Left colon (tissue), 2 donors: ENCODE data around the gene GRPEL2. TPM values are rescaled to one million over a fixed set of nuclear protein-coding genes. Genes with fewer than 3 reads are reported as not detected.
"Not testable (repeated sequence)": the region's sequence is repeated elsewhere in the genome, so short reads cannot be mapped to it uniquely, and the experiment has no call there.

Experiments
- ATAC-seq: fragments of 200-7000 bp; cut with Tn5 transposase; one replicate; pipeline ENCODE4 v1.9.1; 2020; ENCODE audit warnings: mild to moderate bottlenecking, moderate library complexity
- DNase-seq, 2 donors: peaks; one replicate each; pipeline ENCODE4 v3.0.0-alpha.2; 2020
- intact Hi-C, 2 donors: fragments of 100-400 bp; cut with DNase I in 1 of 2; cut with micrococcal nuclease in 1 of 2; formaldehyde crosslinking; loops; one replicate each; pipeline versions ENCODE4 v1.11.2 to v1.14.0; 2022; cut with DNase I, micrococcal nuclease
- total RNA-seq, 2 donors: library from RNA; stranded (reverse); fragmentation: NEBNext Ultra II Directional; extraction: Animal tissue kit (Norgen Biotek cat#: 25700); gene quantifications; one replicate each; pipeline ENCODE4 v1.2.1, GENCODE V29; 2021
- donor health status: DM: no; HTN: no; CAD: no.
- donor health status: DM: yes; HTN: yes; CAD: no.

Gene GRPEL2
- total RNA-seq, 2 donors from 2014 or later, result 10.4 to 10.7 TPM

DNA sequence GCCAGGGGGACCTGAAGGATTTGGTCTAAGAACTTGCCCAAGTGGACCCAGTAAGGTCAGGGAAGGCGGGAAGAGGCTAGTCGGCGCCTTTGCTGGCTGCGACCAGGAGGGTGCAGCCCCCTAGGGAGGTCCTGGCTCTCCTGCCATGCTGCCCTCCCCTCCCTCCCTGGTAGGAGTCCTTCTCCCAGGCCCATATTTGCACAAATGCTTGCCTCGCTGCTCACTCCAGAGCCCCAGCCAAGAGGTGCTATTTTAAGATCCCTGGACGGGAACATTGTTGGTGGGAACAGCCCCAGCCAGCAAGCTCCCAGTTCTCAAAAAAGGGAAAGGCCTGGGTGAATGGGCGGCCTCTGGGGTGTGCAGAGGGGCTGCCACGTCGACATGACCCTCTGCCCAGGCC is 38.1 kb downstream of the GRPEL2 start:
- ATAC-seq (peak; percentile 22), DNase-seq (peak in 1 of 2 donors; percentile 74)
- intact Hi-C loops, result loop anchor here (5.0 to 10.0 kb wide), 3 partner anchors 51 to 184 kb away; no protein-coding TSS in a partner anchor

DNA sequence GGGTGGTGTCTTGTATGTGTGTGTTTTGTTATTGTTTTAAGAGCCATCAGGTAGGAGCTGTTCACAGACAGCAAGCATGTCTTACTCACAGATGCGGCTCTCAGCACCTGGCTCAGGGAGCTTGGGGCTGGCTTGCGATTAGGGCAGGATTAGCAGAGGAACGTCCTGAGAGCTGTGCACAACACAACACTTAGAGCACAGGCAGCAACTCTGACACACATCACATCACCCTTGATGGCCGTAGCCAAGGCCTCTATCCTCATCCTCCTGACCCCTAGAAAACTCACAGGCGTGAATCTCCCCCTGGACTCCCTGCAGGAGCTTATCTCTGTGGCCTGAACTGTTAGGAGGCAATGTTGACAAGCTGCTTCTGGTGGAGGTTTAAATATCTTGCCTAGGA is 40.9 kb downstream of the GRPEL2 start:
- DNase-seq (no peak), ATAC-seq (no peak)
- intact Hi-C loops, result loop anchor here in 1 of 2 donors (10.0 kb wide), 2 partner anchors 49 to 179 kb away; no protein-coding TSS in a partner anchor

DNA sequence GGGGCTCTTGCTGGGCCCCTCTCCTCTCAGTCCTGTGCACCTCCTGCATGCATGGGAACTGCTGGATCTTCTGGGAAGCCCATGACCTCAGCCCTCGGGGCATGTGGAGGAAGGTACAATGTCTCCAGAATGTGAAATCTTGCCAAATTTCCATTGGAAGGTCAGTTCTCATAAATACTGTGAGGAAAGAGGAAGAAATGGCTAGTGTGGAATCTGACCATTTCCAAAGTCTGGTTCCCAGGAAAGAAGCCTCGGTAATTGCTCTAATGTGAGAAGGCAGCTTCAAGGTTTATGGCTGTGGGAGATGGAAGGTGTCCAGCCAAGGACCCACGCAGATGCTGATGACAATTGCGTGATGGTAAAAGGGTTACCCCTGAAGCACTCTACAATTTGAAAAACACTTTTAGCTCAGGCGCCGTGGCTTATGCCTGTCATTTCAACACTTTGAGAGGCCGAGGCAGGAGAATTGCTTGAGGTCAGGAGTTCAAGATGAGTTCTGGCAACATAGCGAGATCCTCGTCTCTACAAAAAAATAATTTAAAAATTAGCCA is 41.9 kb downstream of the GRPEL2 start:
- intact Hi-C loops, result loop anchor here in 1 of 2 donors (10.0 kb wide), 2 partner anchors 48 to 178 kb away; no protein-coding TSS in a partner anchor
- ATAC-seq, result no peak
- no peak for DNase-seq

DNA sequence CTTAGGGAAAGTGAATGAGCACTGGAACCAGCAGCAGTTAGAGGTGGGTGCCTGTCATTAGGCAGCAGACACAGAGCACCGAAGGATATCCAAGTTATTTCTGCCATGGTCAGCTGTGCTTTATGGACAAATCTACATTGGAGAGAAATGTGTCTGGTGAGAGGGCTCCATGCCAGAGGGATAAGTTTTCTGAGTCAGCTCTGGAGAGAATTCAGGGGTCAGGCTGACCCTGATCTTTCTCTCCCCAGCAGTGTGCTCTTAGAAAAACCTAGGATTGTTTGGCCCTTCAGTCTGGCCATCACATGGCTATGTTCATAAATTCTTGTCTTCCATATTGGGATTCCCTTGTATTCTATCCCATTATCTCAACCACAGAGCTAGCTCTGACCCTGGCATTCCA is 42.7 kb downstream of the GRPEL2 start:
- DNase-seq, result no peak
- intact Hi-C loops, result loop anchor here in 1 of 2 donors (10.0 kb wide), 2 partner anchors 47 to 177 kb away; no protein-coding TSS in a partner anchor
- no peak for ATAC-seq

DNA sequence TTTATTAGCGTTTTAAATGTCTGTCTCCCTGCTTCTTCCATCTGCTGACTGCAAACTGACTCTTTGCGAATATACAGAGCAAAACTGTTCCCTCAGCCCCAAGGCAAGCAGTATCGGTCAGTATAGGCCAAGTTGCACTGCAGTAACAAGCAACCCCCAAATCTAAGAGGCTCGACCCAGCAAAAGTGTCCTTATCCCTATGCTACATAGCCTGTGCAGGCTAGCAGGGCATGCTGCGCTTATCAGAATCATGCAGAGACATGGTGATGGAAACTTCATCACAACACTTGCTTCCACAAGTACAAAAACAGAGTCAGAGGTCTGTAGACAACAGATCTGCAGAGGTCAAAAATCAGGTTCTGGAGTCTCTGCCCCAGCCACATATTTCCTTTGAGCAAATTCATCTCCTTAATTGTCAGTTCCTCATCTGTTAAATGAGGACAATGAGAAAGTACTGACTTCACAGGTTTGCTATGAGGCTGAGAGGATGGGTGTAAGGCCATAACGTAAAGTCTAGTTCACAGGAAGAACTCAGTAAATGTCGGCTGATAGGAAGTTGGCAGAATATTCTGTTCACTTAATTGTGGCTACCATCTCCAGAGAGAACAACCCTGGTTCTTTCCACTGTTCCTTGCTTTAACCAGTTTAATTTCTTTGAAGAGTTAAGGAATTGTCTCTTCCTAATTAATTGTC is 43.3 kb downstream of the GRPEL2 start:
- no peak for ATAC-seq

DNA sequence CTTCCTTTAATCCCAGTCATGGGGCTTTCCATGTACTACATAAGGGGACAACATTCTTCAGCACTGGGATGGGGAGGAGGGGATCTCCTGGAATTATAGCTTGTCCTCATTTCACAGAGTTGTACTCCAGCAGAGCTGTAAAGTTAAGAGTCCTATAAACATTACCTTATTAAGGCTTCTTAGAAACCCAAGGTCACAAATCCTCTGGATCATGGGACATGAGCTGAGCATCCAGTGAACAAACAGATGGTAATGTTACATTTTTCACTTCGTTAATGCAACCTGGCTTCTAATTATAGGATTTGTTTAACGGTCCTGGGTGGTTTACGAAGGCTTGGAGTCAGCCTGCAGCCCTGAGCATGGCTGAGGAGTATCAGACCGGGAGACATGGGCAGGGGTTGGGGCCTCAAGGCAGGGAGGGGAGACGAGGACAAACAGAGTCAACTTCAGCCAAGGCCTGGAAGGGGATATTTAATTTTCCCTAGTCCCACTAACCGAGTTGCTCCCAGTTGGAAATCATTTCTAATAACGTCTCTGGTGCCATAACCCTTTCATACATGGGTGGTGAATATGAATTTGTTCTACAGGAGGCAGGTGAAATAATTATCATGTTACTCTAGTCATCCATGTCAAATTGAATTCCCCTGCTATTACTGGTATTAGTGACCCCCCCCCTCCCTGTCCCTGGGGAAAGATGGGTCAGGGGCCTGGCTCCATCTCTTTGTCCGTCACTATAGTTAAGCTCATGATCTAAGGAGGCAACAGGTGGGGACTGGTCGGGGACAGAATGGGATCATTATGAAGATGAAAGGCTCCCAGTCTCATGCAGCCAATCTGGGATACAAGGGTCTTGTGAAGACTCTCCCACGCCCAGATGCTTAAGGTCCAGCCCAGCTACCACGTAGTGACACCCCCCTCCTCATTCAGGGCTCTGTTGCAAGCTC is 44.5 kb downstream of the GRPEL2 start:
- intact Hi-C loops, result loop anchor here in 1 of 2 donors (10.0 kb wide), 2 partner anchors 45 to 175 kb away; no protein-coding TSS in a partner anchor
- peak in 1 of 2 donors; percentile 54 for DNase-seq
- ATAC-seq, result peak; percentile 17

More for the DNA sequence above, 43.3 kb downstream of the GRPEL2 start:
- intact Hi-C loops, result loop anchor here in 1 of 2 donors (10.0 kb wide), 2 partner anchors 46 to 176 kb away; no protein-coding TSS in a partner anchor
- DNase-seq, result no peak

DNA sequence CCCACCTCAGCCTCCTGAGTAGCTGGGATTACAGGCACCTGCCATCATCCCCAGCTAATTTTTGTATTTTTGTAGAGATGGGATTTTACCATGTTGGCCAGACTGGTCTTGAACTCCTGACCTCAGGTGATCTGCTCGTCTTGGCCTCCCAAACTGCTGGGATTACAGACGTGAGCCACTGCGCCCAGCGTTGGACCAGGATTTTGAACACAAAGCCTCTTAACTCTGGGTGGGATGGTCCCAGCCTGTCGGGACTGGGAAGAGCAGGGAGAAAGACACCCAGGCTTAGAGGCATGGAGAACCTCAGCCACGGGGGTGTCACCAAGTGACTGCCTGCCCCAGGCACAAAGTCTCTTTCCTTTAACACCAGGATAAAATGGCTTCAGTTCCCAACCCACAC is 45.8 kb downstream of the GRPEL2 start:
- intact Hi-C loops, ATAC-seq, DNase-seq: not testable (repeated sequence)

DNA sequence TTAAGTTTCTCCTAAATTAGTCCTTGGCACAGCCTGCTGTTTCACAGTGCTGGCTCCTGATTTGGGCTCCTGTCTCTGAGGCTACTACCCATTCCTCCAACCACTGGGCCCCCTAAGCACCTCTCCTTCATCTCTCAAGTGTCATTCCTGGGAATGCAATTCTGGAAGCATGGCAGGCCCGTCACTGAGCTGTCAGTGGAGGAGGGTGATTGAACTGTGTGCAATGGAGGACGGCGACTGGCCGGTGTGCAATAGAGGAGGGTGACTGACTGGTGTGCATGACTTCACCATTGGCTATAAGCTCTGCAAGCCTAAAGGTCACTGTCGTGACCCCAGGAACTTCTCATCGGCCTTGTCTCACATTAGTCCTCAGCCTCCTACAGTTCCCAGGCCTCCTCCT is 46.2 kb downstream of the GRPEL2 start:
- ATAC-seq (no peak), DNase-seq (no peak)
- intact Hi-C loops, result no loop called here

DNA sequence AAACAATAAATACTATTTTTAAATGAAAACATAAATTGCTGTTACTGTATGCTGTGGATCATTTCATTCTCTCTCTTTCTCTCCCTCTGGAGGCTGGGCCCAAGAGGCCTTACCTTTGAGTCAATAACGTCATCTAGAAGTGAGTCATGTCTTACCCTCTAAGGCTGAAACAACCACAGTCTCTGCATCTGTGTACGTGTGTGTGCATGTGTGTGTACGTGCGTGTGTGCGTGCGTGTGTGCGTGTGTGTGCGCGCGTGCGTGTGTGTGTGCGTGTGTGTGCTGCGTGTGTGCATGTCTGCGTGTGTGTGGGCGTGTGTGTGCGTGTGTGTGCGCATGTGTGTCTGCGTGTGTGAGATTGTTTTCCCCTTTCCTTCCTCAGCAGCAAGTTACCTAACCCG is 47.4 kb downstream of the GRPEL2 start:
- intact Hi-C loops, result no loop called here
- DNase-seq, result no peak
- no peak for ATAC-seq

DNA sequence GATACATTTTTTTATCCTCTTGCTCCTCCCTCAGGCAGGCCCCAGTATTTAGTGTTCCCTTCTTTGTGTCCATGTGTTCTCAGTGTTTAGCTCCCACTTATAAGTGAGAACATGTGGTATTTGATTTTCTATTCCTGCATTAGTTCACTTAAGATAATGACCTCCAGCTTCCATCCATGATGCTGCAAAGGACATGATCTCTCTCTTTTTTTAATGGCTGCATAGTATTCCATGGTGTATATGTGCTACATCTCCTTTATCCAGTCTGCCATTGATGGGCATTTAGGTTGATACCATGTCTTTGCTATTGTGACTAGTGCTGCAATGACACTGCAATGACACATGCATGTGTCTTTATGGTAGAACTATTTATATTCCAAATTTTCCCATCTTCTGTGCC is 49.7 kb downstream of the GRPEL2 start:
- ATAC-seq, intact Hi-C loops, DNase-seq: not testable (repeated sequence)

DNA sequence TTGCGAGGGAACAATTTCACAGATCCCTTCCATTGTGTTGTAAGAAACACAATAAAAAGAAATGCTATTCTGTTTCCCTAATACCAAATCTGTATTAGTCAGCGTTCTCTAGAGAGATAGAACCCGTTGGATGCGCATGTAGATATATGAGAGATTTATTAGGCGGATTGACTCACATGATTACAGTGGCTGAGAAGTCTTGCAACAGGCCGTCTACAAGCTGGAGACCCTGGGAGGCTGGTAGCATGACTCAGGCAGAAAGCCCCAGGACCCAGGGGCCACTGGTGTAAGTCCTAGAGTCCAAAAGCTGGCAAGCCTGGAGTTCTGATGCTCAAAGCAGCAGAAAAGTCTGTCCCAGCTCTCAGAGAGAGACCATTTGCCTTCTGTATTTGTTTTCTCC is 52.2 kb downstream of the GRPEL2 start:
- ATAC-seq (no peak), DNase-seq (no peak)
- intact Hi-C loops, result no loop called here

DNA sequence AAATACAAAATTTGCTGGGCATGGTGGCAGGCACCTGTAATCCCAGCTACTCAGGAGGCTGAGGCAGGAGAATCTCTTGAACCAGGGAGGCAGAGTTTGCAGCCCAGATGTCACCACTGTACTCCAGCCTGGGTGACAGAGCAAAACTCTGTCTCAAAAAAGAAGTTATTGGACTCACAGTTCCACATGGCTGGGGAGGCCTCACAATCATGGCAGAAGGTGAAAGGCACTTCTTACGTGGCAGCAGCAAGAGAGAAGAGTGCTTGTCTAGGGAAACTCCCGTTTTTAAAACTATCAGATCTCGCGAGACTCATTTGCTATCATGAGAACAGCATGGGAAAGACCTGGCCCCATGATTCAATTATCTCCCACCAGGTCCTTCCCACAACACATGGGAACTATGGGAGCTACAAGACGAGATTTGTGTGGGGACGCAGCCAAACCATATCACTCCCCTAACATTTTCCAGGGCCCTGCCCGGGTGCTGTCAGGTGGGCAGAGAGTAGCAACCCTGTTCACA is 53.5 kb downstream of the GRPEL2 start:
- DNase-seq, ATAC-seq, intact Hi-C loops: not testable (repeated sequence)

DNA sequence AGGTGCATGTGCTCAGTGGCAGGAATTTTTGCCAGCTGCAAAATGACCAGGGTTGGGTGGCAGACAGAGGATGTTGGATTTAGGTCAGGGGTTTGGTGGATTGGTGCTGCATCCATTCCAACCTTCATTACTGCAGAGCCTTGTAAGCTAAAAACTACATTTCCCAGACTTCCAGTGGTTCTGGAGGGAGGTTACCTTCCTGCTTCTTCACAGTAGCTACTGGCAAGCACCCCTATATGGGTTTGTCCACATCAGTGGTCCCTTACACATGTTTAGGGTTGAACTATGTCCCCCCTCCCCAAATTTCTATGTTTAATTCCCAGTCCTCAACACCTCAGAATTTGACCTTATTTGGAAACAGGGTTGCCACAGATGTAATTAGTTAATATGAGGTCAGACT is 54.5 kb downstream of the GRPEL2 start:
- intact Hi-C loops, result no loop called here
- no peak for ATAC-seq
- no peak for DNase-seq

DNA sequence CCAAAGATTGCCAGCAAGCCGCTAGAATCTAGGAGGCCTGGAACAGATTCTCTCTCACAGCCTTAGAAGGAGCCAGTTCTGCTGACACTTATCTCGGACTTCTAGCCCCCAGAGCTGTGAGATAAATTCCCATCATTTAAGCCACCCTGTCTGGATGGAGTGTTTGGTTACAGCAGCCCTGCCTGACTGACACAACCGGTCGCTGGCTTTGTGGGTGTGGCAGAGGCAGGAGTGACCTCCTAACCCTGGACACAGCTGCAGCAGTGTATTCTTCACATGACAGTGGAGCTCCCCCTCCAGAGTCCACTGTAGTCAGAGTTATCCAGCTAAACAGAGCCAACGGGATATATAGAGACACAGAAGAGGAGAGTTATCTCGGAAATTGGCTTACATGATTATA is 55.0 kb downstream of the GRPEL2 start:
- DNase-seq (no peak), ATAC-seq (no peak)
- intact Hi-C loops, result no loop called here

DNA sequence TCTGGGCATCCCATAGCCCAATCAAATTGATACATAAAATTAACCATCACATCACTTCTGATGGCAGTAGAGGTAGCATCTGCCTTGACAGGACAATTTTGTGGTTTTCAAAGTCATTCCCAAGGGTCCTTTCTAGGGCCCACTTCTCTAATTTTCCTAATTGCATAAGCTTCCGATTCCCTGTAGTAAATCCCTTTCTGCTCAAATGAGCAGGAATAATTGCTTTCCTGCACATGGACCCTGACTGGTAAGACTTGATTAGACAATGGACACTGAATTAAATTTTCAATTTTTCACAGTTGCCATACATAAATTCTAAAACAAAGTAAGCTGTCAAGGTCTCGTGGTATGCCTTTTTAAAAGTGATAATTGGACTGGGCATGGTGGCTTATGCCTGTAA is 55.8 kb downstream of the GRPEL2 start:
- DNase-seq (no peak), ATAC-seq (no peak)
- intact Hi-C loops, result no loop called here

DNA sequence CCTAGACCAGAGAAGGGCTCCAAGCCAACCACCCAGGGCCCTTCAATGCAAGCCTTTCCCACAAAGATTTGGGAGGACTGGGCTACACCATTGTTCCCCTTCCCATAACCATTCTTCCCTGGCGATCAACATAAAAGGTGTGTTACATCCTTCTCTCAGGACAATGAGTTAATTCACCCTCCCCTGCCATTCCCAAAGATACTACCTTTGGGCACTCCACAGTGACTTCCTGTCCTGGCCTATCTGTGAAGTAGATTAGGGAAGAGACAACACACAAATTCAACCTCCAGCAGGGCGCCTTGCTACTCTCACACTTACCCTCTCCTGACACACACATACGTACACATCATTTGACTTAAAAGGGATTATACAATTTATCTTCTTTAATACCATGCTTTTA is 57.0 kb downstream of the GRPEL2 start:
- intact Hi-C loops, result no loop called here
- no peak for DNase-seq
- no peak for ATAC-seq
